Measurements from ENCODE around the gene TTC38. TPM values are rescaled to one million over a fixed set of nuclear protein-coding genes. Genes with fewer than 3 reads are reported as not detected.

Gene TTC38
- total and polyA plus RNA-seq, 8 donors, result 26.8 to 36.0 (median 33.5) TPM

GRCh38 chr22:46281866-46282678, 14.3 kb downstream of the TTC38 start:
- Histone ChIP-seq H3K36me3 (peaks cover 0 to 100% of the 10 kb centered on the region in 2 donors), H3K4me3 (no peak overlapping the region), H3K27ac (no peak overlapping the region), H3K27me3 (no peaks in the 10 kb centered on the region), H3K4me1 (peaks cover 0 to 15% of the 10 kb centered on the region in 2 donors), H3K9me3 (no peaks in the 10 kb centered on the region)
- intact Hi-C loops (cut with DNase I), result no loop called here
- ATAC-seq (no peak), DNase-seq (no peak)
- TF ChIP-seq, protein P1, sequence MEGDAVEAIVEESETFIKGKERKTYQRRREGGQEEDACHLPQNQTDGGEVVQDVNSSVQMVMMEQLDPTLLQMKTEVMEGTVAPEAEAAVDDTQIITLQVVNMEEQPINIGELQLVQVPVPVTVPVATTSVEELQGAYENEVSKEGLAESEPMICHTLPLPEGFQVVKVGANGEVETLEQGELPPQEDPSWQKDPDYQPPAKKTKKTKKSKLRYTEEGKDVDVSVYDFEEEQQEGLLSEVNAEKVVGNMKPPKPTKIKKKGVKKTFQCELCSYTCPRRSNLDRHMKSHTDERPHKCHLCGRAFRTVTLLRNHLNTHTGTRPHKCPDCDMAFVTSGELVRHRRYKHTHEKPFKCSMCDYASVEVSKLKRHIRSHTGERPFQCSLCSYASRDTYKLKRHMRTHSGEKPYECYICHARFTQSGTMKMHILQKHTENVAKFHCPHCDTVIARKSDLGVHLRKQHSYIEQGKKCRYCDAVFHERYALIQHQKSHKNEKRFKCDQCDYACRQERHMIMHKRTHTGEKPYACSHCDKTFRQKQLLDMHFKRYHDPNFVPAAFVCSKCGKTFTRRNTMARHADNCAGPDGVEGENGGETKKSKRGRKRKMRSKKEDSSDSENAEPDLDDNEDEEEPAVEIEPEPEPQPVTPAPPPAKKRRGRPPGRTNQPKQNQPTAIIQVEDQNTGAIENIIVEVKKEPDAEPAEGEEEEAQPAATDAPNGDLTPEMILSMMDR (IDR thresholded peaks at IDR 0.05), result no peak

DNA sequence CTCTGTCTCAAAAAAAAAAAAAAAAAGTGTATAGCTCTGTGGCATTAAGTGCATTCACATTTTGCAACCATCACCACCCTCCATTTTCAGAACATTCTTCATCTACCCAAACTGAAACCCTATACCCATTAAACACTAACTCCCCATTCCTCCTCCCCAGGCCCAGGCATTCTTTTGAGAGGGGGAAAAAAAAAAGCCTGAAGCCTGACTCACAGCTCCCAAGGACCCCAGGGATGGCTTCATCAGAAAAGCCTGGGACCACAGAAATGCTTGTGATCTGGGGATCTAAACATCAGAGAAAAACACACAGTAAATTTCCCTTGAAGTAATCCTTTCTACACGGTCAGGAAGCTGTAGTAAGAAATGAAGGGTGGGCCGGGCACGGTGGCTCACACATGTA, 18.2 kb downstream of the TTC38 start:
- Histone ChIP-seq H3K9me3 (no peaks in the 10 kb centered on the region), H3K27me3 (no peaks in the 10 kb centered on the region), H3K4me1 (peaks cover 0 to 26% of the 10 kb centered on the region in 2 donors), H3K4me3 (no peak overlapping the region), H3K27ac (no peak overlapping the region), H3K36me3 (peaks cover 0 to 88% of the 10 kb centered on the region in 2 donors)
- TF ChIP-seq, protein P1 (IDR thresholded peaks at IDR 0.05), result no peak
- ATAC-seq (no peak), DNase-seq (no peak)
- intact Hi-C loops (cut with DNase I), result no loop called here

DNA sequence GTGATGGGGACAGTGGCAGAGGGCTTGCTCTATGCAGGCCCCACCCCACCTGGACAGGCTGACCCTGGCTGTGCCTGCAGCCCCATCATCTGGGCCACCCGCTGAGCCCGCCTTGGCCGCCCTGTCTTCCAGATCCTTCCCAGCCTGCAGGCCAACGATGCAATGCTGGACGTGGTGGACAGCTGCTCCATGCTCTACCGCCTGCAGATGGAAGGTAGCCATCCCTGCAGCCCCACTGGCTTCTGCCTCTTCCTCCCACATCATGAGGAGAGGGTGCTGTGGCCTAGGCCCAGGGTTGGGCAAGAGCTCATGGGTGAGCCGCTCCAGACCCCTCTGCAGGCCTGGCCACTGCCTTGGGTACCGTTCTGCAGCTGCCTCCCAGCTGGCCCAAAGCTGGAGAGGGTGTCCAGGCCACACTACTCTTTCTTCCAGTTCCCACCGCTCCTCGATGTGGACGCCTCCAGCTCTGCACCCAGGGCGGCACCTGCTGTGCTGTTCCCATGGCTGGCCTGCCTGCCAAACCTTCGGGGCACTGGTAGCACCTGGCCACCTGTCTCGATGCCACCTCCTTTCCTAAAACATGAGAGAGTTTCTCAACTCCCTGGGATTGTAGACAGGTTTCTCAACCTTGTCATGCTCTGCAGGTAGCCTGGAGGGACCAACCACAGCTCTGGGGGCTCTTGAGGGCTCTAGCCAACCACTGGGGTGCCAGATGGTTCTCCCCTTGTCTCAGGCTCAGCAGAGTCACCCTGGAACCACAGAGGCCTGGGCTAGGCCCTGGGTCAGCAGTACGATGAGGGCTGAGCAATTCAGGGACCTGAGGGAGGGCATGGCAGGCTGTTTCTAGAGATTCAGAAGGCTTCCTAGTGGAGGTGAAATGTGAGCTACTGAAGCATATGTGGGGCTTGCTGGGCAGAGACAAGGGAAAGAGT, 19.4 kb downstream of the TTC38 start:
- Histone ChIP-seq H3K27me3 (no peaks in the 10 kb centered on the region), H3K4me3 (peak overlapping the region in 1 of 2 donors; percentile 28), H3K9me3 (peaks cover 0 to 7% of the 10 kb centered on the region in 2 donors), H3K4me1 (peaks cover 0 to 24% of the 10 kb centered on the region in 2 donors), H3K27ac (peak overlapping the region in 1 of 2 donors; percentile 78), H3K36me3 (peaks cover 0 to 88% of the 10 kb centered on the region in 2 donors)
- TF ChIP-seq, protein P1 (IDR thresholded peaks at IDR 0.05), result no peak
- no peak for ATAC-seq
- intact Hi-C loops (cut with DNase I), result no loop called here
- no peak for DNase-seq

GRCh38 chr22:46287873-46288751, 20.3 kb downstream of the TTC38 start:
- Histone ChIP-seq H3K4me3 (peak overlapping the region in 1 of 2 donors; percentile 28), H3K36me3 (peaks cover 0 to 88% of the 10 kb centered on the region in 2 donors), H3K9me3 (peaks cover 0 to 7% of the 10 kb centered on the region in 2 donors), H3K4me1 (peaks cover 0 to 27% of the 10 kb centered on the region in 2 donors), H3K27ac (peak overlapping the region; percentile 14 to 78), H3K27me3 (no peaks in the 10 kb centered on the region)
- intact Hi-C loops (cut with DNase I), result no loop called here
- ATAC-seq, result peak; percentile 36
- DNase-seq, result peak in 2 of 4 donors; percentile 20 to 89
- TF ChIP-seq, protein P1 (IDR thresholded peaks at IDR 0.05), result no peak

Measured in left lung (tissue), 10 donors.